GM21529 (cell line): ENCODE measurements around the gene MMP15.
"Not testable (repeated sequence)": the region's sequence is repeated elsewhere in the genome, so short reads cannot be mapped to it uniquely, and the experiment has no call there.

Source experiments
- ATAC-seq: cut with Tn5 transposase; IDR thresholded peaks from one replicate; pipeline ENCODE4 v1.9.1; 2021; ENCODE audit not compliant: unreplicated experiment

MMP15 gene

DNA sequence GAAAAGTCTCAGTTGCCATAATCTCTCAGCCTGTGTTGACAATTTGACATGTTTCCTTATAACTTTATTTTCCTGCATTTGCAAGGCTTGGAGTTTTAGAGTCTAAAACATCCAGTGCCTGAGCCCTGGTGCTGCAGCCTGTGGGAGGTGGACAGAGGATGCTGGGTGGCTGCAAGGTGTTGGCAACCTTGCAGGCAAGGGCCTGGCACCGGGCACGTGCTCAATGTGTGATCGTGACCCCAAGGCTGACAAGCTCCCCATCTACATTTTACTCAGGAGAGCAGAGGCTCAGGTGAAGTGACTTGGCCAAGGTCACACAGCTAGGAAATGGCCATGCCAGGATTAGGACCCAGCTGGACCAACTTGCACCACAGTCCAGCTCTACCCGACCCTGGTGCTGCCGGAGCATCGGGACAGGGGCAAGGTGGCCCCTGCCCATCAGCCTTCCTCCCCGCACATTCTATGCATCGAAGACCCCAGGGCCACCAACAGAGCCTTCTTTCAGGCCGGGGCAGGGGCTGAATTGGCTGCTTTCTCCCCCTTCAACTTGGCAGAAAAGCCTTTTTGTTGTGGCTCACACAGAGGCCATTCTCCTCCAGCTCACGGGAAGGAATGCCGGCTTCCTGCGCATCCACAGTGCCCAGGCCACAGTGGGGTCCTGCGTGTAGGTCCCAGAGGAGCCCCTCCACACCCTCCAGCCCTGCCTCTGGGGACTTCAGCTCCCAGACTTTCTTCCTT is 23.1 kb downstream of the MMP15 start:
- ATAC-seq = no peak

DNA sequence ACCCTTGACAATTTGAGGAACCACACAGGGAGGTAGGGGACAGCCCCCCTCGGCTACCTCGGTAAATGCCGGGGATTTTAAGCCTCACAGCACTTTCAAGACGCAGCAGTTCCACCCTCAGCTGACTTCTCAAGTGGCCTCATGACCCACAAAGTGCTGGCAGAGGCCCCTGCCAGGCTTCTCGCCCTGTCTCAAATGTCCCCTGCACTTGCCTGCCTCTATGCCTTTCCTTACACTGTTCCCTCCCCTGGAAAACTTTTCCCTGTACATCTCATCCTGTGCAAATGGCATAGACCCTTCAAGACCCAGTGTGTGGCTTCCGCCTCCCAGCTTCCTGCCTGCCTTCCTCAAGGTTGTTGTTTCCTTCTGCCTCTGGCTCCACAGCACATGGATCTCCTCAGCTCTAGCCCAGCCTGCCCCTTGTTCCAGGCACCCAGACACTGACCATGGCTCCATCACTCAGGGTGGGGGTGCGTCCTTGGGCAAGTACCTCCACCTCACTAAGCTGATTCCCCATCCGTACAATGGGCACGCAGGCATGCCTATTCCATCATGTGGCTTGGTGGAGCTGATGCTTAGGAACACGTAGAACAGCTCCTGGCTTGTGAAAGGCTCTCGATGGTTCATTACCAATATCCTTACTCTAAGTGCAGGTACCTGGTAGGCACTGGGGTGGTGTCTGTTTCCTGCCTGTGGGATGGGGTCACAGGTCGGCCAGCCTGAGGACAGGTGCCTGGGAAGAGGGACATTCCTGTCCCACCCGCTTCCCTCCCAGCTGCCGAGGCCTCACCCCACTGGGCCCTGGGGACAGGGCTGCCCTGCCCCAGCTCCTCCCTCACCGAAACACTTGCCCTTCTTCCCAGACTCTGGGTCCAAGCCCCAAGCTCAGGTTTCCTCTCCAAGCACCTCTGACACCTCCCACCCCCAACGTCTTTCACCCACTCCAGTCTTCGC is 24.0 kb downstream of the MMP15 start:
- ATAC-seq = no peak

DNA sequence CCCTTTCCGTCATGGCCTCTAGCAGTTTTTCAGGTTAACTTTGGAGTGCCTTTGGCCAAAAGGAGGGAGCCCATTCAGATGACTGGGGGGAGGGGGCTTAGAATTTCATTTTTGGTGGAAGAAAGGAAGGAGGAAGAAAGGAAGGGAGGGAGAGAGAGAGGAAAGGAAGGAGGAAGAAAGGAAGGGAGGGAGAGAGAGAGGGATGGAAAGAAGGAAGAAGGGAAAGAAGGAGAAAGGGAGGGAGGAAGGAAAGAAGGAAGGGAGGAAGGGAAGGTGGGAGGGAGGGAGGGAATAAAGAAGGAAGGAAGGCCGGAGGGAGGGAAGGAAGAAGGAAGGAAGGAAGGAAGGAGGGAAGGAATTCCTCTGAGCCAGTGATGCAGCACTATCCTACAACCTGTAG is 25.7 kb downstream of the MMP15 start:
- ATAC-seq = no peak

DNA sequence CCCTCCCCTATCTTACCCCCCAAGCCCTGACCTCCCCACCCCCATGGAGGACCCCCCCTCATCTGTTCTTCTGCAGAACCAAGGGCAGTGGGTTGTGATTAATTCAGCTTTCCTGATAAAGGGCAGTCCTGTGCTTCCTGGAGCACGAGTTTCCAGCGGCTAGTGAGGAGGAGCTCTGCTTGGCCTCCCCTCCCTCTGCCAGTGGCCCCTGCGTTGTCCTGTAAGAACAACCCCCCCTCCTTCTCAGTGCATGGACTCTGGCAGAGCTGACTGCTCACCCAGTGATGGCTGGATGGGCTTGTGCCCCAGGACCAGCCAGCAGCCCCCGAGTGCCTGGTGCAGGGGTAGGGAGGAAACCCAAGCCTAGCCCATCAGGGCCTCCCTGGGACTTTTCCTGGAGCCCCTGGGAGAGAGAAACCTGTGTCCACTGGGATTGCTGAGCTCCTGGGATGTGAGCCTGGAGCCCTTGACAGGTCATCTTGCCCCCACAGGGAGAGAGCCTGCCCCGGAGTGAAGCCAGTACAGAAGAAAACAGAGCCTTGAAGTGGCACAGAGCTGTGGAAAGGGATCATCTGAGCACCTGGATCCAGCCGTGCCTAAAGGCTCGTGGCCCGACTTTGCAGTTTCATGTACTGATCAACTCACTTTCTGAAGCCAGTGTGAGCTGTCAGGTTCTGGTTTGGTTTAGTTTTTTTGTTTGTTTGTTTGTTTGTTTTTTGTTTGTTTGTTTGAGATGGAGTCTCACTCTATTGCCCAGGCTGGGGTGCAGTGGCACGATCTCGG is 26.5 kb downstream of the MMP15 start:
- no peak for ATAC-seq

DNA sequence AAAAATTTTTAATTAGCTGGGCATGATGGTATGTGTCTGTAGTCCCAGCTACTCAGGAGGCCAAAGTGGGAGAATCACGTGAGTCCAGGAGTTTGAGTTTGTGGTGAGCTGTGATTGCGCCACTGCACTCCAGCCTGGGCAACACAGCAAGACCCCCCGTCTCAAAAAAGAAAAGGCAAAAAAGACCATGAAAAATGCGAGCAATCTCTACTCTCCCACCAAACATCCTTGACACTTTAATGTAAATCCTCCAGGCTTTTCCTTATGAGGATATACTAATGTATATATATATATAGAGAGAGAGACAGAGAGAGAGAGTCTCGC is 28.1 kb downstream of the MMP15 start:
- ATAC-seq = no peak

DNA sequence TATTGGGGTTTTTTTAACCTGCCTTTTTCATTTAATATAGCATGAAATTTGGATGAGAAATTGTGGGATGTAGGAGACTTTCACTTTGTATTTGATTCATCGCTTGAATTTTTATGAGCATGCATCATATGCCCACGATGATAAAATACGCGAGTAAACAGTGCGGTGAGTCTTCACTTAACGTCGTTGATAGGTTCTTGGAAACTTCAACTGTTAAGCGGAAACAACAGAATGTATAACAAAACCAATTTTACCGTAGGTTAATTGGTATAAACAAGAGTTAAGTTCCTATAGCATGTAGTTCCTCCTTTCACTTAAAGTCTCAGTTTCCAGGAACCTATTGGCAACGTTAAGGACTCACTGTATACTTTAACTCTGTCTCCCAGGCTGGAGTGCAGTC is 28.7 kb downstream of the MMP15 start:
- no peak for ATAC-seq

DNA sequence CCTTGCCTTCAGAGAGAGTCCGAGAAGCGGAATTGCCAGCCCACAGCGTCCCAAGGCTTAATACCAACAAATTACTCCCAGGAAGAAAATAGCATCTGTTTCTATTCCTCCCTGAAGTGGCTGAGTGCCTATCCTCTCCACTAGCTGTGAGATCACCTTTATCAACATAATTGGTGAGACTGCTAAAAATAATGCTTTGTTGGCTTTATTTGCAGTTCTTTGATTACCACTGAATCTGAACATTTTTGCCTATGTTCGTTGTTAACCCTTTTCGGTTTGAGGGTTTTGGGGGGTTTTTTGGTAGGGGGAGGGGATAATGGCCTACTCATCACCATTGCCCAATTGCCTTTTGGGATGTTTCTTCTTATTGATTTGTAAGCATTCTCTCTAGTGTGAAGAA is 31.0 kb downstream of the MMP15 start:
- ATAC-seq = no peak

DNA sequence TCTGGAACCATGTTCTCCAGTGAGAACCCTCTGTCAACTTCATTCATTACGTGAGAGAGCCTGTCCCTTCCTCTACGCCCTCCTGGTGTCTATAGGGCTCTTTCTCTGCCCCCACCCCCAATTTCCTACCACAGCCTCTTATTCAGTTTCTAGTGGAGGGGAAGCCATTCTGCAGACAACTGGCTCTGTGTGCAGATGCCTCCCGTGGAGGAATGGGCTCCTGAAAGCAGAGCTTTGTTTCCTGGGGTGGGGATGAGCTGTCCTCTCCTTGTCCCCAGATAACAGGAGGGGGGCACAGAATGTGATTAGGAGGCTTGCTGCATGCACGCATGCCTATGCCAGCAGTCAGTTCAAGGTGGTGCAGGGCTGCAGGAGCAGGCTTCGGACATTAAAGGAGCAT is 31.6 kb downstream of the MMP15 start:
- ATAC-seq = no peak

DNA sequence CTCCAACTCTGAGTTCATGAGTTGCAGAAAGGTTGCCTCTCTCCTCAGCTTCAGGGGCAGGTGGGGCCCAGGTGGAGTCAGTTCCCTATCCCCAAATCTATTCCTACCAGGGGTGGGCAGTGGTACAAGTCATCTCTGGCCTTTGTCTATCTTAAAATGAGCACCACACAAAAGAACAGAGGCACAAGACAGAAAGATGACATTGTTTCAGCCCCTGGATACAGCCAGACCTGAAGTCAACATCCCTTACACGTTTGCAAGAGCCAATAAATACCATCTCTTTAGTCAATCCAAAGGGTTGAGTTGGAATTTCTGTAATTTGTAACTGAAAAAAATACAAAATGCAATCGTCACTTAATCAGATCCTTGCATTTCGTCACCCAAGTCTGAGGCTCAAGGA is 32.2 kb downstream of the MMP15 start:
- no peak for ATAC-seq

DNA sequence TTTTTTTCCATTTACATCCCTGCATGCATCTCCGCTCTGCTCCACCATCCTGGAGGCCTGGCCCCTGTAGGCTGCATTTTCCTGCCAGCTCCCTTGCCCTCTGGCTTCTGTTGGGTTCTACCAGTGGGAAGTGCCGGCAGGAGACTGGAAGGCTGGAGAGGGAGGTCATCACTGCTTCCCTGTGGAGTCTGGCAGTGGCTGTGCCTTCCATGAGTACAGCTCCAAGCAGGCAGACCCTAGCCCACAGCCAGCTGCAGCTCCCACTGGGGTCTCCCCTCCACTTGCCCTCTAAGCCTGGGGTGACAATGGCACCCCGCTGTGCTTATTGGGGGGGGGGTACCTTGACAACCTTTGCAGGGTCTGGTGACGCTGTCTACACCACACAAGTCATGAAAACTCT is 37.3 kb downstream of the MMP15 start:
- ATAC-seq = no peak

DNA sequence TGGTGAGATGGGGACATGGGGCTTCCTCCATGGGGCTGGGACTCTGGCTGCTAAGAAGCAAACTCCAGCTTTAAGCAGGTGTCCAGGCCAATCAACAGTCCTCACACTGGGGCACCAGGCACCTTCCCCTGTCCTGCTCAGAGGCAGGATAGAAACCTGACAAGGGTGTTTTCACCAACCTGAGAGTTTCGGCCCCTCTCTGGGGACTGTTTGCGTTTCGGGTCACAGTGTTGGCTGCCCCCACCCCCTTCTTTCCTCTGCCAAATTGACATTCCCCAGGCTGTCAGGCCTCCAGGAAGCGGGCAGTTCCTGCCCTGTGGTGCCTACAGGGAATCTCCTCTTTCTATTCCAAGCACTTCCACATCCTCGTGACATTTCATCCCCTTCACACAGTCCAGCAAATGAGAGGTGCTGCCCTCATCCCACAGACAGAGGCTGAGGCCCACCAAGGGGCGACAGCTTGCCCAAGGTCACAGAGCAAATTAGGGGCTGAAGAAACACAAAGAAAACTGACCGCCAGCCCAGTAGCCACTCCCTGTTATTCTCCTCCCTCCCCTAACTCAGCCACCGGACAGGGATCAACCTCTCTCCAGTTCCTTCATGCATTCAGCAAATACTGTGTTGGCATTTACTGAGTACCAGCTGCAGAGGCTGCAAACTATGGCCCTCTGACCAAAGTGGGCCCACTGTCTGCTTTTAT is 38.0 kb downstream of the MMP15 start:
- no peak for ATAC-seq

DNA sequence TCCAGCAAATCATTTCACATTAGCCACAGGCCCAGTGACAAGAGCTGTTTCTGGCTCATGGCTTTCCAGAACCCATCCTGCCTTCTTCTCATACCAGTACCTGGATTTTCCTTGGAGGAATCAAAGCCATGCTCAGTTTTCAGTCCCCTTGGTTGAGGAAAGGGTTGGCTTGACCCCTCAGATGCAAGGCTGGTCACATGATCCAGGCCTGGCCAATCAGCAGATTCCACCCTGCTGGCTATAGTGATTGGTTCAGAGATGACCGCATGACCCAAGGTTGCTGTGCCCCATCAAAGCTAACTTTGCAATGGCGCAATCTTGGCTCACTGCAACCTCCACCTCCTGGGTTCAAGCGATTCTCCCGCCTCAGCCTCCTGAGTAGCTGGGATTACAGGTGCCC is 45.0 kb downstream of the MMP15 start:
- ATAC-seq = no peak

DNA sequence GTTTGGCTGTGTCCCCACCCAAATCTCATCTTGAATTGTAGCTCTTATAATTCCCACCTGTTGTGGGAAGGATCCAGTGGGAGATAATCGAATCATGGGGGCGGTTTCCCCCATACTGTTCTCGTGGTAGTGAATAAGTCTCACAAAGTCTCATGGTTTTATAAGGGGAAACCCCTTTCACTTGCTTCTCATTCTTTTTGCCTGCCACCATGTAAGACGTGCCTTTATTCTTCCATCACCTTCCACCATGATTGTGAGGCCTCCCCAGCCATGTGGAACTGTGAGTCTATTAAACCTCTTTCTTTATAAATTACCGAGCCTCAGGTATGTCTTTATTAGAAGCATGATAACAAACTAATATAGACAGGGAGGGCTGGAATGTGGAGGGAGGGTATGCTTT is 46.6 kb downstream of the MMP15 start:
- ATAC-seq = not testable (repeated sequence)

DNA sequence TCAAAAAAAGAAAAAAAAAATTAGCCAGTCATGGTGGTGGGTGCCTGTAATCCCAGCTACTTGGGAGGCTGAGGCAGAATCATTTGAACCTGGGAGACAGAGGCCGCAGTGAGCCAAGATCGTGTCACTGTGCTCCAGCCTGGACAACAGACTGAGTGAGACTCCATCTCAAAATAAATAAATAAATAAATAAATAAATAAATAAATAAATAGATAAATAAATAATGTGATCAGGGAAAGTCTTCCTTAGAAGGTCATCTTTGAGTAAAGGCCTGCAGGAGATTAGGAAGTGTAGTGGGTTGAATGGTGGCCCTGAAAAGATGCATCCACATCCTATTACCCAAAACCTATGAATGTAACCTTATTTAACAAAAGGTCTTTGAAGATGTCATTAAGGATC is 47.5 kb downstream of the MMP15 start:
- ATAC-seq = not testable (repeated sequence)

DNA sequence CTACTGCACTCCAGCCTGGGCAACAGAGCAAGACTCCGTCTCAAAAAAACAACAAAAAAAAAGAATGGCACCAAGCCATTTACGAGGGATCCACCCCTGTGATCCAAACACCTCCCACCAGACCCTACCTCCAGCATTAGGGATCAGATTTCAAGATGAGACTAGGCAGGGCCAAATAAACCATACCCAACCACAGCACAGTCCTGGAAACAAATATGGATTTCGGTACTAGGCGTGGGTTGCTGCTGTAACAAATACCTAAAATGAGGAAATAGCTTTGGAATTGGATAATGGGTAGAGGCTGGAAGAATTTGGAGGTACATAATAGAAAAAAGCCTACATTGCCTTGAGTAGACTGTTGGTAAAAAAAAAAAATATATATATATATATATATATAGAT is 49.1 kb downstream of the MMP15 start:
- no peak for ATAC-seq

DNA sequence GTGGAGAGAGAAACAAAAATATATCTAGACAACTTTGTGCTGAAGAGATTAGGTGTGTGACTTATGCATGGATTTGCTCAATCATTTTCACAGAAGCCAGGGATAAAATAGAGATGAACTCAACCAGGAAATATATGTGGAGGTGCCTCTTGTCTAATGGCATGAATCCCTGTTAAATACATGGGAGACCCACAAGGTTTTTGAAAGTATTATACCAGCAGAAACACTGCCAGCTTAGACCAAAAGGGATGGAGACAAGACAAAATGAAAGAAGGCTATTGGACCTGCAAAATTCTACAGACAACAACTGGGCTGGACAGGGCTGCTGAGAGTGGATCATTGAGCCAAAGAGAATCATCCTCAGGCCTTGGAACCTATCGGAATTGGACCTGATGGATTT is 51.0 kb downstream of the MMP15 start:
- no peak for ATAC-seq

DNA sequence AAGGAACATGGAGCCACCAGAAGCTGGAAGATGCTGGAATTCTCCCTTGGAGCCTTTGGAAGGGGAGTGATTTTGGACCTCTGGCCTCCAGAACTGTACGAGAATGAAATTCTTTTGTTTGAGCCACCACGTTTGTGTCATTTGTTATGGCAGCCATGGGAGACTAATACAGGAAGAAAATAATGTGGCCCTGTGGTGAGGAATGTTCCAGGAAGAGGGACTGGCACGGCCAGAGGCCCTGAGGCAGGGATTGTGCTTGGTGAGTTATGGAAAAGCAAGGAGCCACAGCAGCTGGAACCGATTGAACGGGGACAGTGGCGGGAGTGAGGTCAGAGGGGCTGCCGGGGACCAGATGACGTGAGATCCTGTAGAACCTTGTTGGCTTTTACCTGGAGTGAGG is 52.2 kb downstream of the MMP15 start:
- no peak for ATAC-seq

DNA sequence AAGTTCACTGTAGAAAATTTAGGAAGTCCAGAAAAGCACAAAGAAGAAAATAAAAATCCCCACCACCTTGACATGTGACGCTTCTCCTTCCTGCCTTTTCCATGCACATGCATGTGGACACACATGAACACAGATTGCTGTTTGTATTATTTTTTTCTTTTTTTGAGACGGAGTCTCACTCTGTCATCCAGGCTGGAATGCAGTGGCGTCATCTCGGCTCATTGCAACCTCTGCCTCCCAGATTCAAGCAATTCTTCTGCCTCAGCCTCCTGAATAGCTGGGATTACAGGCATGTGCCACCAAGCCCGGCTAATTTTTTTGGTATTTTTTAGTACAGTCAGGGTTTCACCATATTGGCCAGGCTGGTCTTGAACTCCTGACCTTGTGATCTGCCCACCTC is 55.1 kb downstream of the MMP15 start:
- not testable (repeated sequence) for ATAC-seq

DNA sequence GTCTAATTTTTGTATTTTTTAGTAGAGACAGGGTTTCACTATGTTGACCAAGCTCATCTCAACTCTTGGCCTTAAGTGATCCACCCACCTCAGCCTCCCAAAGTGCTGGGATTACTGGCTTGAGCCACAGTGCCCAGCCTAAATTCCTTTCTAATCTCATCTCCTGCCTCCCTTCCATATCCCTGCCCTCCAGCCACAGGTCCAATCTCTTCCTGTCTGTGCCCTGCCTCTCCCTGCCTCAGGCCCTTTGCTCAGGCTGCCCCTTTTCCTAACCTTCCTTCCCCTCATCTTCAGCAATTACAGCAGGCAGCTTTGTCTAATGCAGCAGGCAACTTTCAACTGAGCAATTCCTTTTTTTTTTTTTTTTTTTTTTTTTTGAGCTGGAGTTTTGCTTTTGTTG is 56.8 kb downstream of the MMP15 start:
- no peak for ATAC-seq

DNA sequence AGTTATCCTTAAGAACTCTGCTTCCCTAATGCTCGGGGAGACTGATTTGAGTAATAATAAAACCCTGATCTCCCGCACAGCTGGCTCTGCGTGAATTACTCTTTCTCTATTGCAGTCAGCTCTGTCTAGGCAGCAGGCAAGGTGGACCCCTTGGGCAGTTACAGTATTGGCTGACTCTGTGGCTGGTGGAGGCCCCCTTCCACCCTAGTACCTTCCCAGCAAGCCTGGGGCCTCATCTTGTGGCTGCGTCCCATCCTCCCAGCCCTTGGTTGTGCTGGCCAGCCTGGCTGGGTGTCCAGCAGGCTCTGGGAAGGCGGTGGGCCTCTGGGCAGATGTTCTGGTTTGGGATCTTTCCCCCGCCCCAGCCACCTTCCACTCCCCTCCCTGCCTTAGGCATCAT is 59.1 kb downstream of the MMP15 start:
- no peak for ATAC-seq

DNA sequence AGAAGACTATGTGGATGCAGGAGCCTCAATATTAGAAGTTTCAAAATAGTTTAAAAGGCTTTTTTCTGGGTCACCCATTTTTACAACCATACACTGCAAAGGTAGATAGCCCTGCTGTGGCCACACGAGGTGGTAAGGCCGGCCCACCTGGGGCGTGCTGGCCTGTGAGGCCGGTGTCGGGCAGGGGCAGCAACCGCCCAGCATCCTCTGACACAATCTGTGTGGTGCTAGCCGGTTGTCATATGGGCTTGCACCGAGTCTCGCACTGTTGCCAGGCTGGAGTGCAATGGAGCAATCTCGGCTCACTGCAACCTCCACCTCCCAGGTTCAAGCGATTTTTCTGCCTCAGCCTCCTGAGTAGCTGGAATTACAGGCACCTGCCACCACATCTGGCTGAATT is 59.6 kb downstream of the MMP15 start:
- ATAC-seq = no peak
